Esophagus squamous epithelium (tissue), 5 donors: Measurements from ENCODE around the gene BUD13. TPM values are rescaled to one million over a fixed set of nuclear protein-coding genes. Genes with fewer than 3 reads are reported as not detected.

Experiments used
- DNase-seq: peaks from one replicate; lab custom pipeline; 2025; lab: John Stamatoyannopoulos, UW
- H3K27ac ChIP-seq, 4 donors: fragments of 200-600 bp; sonication (generic); one replicate each; pipeline ENCODE4 v1.5.1; 2016 to 2019; ENCODE audit warnings: mild to moderate bottlenecking in 1 of 4
- H3K27me3 ChIP-seq, 4 donors: fragments of 200-600 bp; sonication (generic); 1 replicate in 3 of 4; 2 replicates in 1 of 4; pipeline versions ENCODE4 v1.5.1 to v1.6.0; 2017 to 2021; ENCODE audit warnings: antibody characterized with exemption in 1 of 4
- H3K36me3 ChIP-seq, 3 donors: fragments of 200-600 bp; sonication (generic); one replicate each; pipeline ENCODE4 v1.5.1; 2016 to 2019
- H3K4me1 ChIP-seq, 3 donors: fragments of 200-600 bp; sonication (generic); one replicate each; pipeline ENCODE4 v1.5.1; 2017 to 2019
- H3K4me3 ChIP-seq, 4 donors: fragments of 200-600 bp; sonication (generic); 1 replicate in 3 of 4; 2 replicates in 1 of 4; pipeline ENCODE4 v1.5.1; 2016 to 2019; ENCODE audit warnings: mild to moderate bottlenecking in 2 of 4, moderate library complexity in 1 of 4
- H3K9me3 ChIP-seq, 3 donors: fragments of 200-600 bp; sonication (generic); one replicate each; pipeline ENCODE4 v1.5.1; 2016 to 2019
- CTCF ChIP-seq, 6 experiments: fragments of 450-650 bp in 4 of 6; fragments of 200-600 bp in 2 of 6; sonication (generic) in 2 of 6; IDR thresholded peaks; one replicate each; pipeline ENCODE4 v1.5.1; 2016 to 2019; ENCODE audit warnings: antibody characterized with exemption in 6 of 6, mild to moderate bottlenecking in 4 of 6, moderate library complexity in 4 of 6
- POLR2A ChIP-seq, 4 donors: fragments of 450-650 bp; IDR thresholded peaks; one replicate each; pipeline ENCODE4 v1.6.1; 2017; ENCODE audit warnings: antibody characterized with exemption in 4 of 4, mild to moderate bottlenecking in 4 of 4, moderate library complexity in 3 of 4
- WGBS, 2 donors: methylation state at CpG; one replicate each; pipeline ENCODE4 v1.1.5; 2018; 5-methylcytosine and 5-hydroxymethylcytosine counted together
- intact Hi-C: fragments of 100-400 bp; cut with DNase I; formaldehyde crosslinking; loops from one replicate; pipeline ENCODE4 v1.15.0; 2022
- total RNA-seq, 4 donors: library from RNA; depleted of rRNA; stranded (reverse); fragments of >200 nt; gene quantifications; one replicate each; pipeline ENCODE4 v1.1.0, GENCODE V29; 2016
- donor health status: DM: yes; HTN: yes; CAD: no.

BUD13 gene
- total RNA-seq, 4 donors from 2014 or later, result 6.0 to 13.9 (median 12.0) TPM

- no peaks in the 10 kb centered on the region for H3K36me3 ChIP-seq
- TF ChIP-seq POLR2A (IDR thresholded peaks at IDR 0.05), result no peak
- TF ChIP-seq CTCF (IDR thresholded peaks at IDR 0.05), result no peak
- peaks cover 0 to 98% (median 0%) of the 10 kb centered on the region in 4 donors for H3K27me3 ChIP-seq
- no peaks in the 10 kb centered on the region for H3K9me3 ChIP-seq
- no peak for DNase-seq
- H3K4me1 ChIP-seq, result peaks cover 3 to 12% (median 4%) of the 10 kb centered on the region in 3 donors
- 22 to 30% methylated on average over 6 to 9 of the region's 9 CpGs for WGBS, 2 donors
- peak overlapping the region; percentile 4 to 50 (median 15) for H3K4me3 ChIP-seq
- peak overlapping the region in 1 of 4 donors; percentile 36 for H3K27ac ChIP-seq
- intact Hi-C loops, result no loop called here
These were observed 65.0 kb downstream of the BUD13 start for GRCh38 chr11:116707746-116708145.

GRCh38 chr11:116707161-116707629, 65.6 kb downstream of the BUD13 start:
- TF ChIP-seq CTCF (IDR thresholded peaks at IDR 0.05), result no peak
- TF ChIP-seq POLR2A (IDR thresholded peaks at IDR 0.05), result no peak
- Histone ChIP-seq H3K36me3 (no peaks in the 10 kb centered on the region), H3K27ac (no peak overlapping the region), H3K9me3 (no peaks in the 10 kb centered on the region), H3K4me1 (peaks cover 3 to 12% (median 4%) of the 10 kb centered on the region in 3 donors), H3K4me3 (peak overlapping the region; percentile 4 to 50 (median 15)), H3K27me3 (peaks cover 0 to 97% (median 0%) of the 10 kb centered on the region in 4 donors)
- intact Hi-C loops, result no loop called here
- no peak for DNase-seq
- no CpG with 5 or more reads among the region's 37 CpGs for WGBS, 2 donors

- no peak overlapping the region for H3K4me3 ChIP-seq
- DNase-seq, result no peak
- 33 to 72% methylated on average over 3 to 6 of the region's 11 CpGs for WGBS, 2 donors
- peaks cover 3 to 22% (median 4%) of the 10 kb centered on the region in 3 donors for H3K4me1 ChIP-seq
- no peaks in the 10 kb centered on the region for H3K36me3 ChIP-seq
- no peak for TF ChIP-seq CTCF (IDR thresholded peaks at IDR 0.05)
- no peak for TF ChIP-seq POLR2A (IDR thresholded peaks at IDR 0.05)
- H3K27me3 ChIP-seq, result peaks cover 0 to 79% (median 0%) of the 10 kb centered on the region in 4 donors
- H3K9me3 ChIP-seq, result no peaks in the 10 kb centered on the region
- intact Hi-C loops, result no loop called here
- H3K27ac ChIP-seq, result no peak overlapping the region
These were observed 69.4 kb downstream of the BUD13 start for GRCh38 chr11:116703421-116703820.

- H3K27me3 ChIP-seq, result peaks cover 0 to 79% (median 0%) of the 10 kb centered on the region in 4 donors
- intact Hi-C loops, result no loop called here
- no peak overlapping the region for H3K27ac ChIP-seq
- no peaks in the 10 kb centered on the region for H3K36me3 ChIP-seq
- no peaks in the 10 kb centered on the region for H3K9me3 ChIP-seq
- DNase-seq, result no peak
- TF ChIP-seq POLR2A (IDR thresholded peaks at IDR 0.05) (no peak), CTCF (IDR thresholded peaks at IDR 0.05) (no peak)
- H3K4me3 ChIP-seq, result no peak overlapping the region
- WGBS, 2 donors, result 70 to 77% methylated on average over 7 to 8 of the region's 8 CpGs
- peaks cover 3 to 21% (median 4%) of the 10 kb centered on the region in 3 donors for H3K4me1 ChIP-seq
These were observed 69.9 kb downstream of the BUD13 start for GRCh38 chr11:116702772-116703385.

- WGBS, 2 donors, result 43 to 59% methylated on average over 2 of the region's 2 CpGs
- H3K4me3 ChIP-seq, result no peak overlapping the region
- peaks cover 0 to 79% (median 0%) of the 10 kb centered on the region in 4 donors for H3K27me3 ChIP-seq
- peaks cover 0 to 13% (median 0%) of the 10 kb centered on the region in 3 donors for H3K4me1 ChIP-seq
- DNase-seq, result no peak
- no peaks in the 10 kb centered on the region for H3K9me3 ChIP-seq
- TF ChIP-seq POLR2A (IDR thresholded peaks at IDR 0.05) (no peak), CTCF (IDR thresholded peaks at IDR 0.05) (no peak)
- intact Hi-C loops, result no loop called here
- no peaks in the 10 kb centered on the region for H3K36me3 ChIP-seq
- no peak overlapping the region for H3K27ac ChIP-seq
These were observed 70.9 kb downstream of the BUD13 start for GRCh38 chr11:116701876-116702275.
